Raji (cell line): ENCODE results near the gene RPS16.

ENCODE experiments used
- POLR2A ChIP-seq: IDR thresholded peaks from 2 replicates; pipeline ENCODE4 v1.6.1; 2011; ENCODE audit warnings: low read depth, low read length, control low read depth; ENCODE audit not compliant: insufficient read depth

Gene RPS16

GRCh38 chr19:39432677-39433025 lies 3.1 kb downstream of the RPS16 start:
- no peak for TF ChIP-seq POLR2A

GRCh38 chr19:39430675-39431593 lies 4.8 kb downstream of the RPS16 start:
- peak; percentile 55; the same call in 1 of the 2 replicates for TF ChIP-seq POLR2A

- no peak for TF ChIP-seq POLR2A
These were observed 7.3 kb downstream of the RPS16 start for GRCh38 chr19:39428283-39429112.

GRCh38 chr19:39427707-39428106 lies 8.0 kb downstream of the RPS16 start:
- no peak for TF ChIP-seq POLR2A

GRCh38 chr19:39426170-39426569 lies 9.6 kb downstream of the RPS16 start:
- TF ChIP-seq POLR2A = no peak

- TF ChIP-seq POLR2A = no peak
These were observed 10.0 kb downstream of the RPS16 start for GRCh38 chr19:39425744-39426143.

- no peak for TF ChIP-seq POLR2A
These were observed 10.8 kb downstream of the RPS16 start for GRCh38 chr19:39424934-39425333.

- TF ChIP-seq POLR2A = no peak
These were observed 12.3 kb downstream of the RPS16 start for GRCh38 chr19:39423258-39424086.

GRCh38 chr19:39422020-39422419 lies 13.7 kb downstream of the RPS16 start:
- TF ChIP-seq POLR2A = no peak

- no peak for TF ChIP-seq POLR2A
These were observed 15.0 kb downstream of the RPS16 start for GRCh38 chr19:39420769-39421168.

- no peak for TF ChIP-seq POLR2A
These were observed 16.7 kb downstream of the RPS16 start for GRCh38 chr19:39419003-39419402.

- no peak for TF ChIP-seq POLR2A
These were observed 18.1 kb downstream of the RPS16 start for GRCh38 chr19:39417463-39418181.

GRCh38 chr19:39416152-39417120 lies 19.3 kb downstream of the RPS16 start:
- TF ChIP-seq POLR2A = no peak
